ENCODE results near the gene UMPS. TPM values are rescaled to one million over a fixed set of nuclear protein-coding genes. Genes with fewer than 3 reads are reported as not detected.
A peak's percentile ranks its signal among the peaks of the same experiment; 100 is the strongest.

Gene UMPS
- total and polyA plus RNA-seq, 4 donors, result 5.3 to 16.6 (median 15.7) TPM

DNA sequence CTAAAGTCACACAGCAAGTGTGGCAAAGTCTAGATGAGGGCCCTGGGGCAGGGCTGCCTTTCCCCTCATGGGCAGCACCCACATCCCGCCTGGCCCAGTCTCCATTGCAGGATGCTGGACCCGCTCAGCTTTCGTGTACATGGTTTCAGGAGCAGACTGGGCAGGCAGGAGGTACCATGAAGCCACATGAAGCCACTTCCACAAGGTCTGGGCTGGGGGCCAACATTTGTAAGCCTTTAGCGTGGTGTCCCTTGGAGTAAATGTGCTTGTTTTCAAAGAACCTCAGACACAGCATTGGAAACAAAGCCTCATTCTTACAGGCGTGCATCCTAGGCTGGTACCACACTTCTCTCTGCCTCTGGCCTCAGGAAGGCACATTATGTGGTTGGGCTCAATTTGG, 34.5 kb downstream of the UMPS start:
- intact Hi-C loops (cut with DNase I), result no loop called here
- no peak overlapping the region for H3K27ac ChIP-seq (ENCODE audit: low read depth in 1 of 2, low read length in 2 of 2)

DNA sequence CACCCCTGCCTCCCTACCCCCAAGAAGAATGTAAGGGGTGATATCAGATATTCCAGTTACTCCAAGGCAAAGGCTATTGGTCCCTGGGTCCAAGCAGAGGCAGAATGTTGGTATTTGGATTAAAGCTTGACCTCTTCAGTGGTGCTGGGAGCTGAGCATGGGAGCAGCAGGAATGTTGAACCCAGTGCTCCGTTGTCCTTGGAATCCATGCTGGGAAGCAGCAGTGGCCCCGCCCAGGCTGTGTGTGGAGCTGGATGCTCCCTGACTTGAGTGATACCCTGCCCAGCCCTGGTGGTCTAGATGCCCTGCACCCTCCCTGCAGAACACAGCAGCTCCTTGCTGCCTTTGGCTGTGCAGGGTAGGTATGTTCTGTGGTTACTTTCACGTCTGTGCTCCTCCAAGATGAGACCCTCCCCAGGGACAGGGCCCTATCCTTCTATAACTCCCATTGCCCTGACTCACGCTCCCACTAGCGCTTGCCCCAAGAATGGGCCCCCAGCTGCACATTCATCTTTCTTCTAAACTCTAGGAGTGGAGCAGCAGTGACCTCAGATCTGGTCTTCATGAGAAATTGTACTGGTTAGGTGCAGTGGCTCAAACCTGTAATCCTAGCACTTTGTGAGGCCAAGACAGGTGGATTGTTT, 35.1 kb downstream of the UMPS start:
- no peak overlapping the region for H3K27ac ChIP-seq (ENCODE audit: low read depth in 1 of 2, low read length in 2 of 2)
- no peaks in the 10 kb centered on the region for H3K27me3 ChIP-seq (ENCODE audit: control insufficient read depth in 1 of 2, insufficient read depth in 2 of 2, low read length in 1 of 2)
- DNase-seq, result no peak
- intact Hi-C loops (cut with DNase I), result no loop called here
- peaks cover 8 to 13% of the 10 kb centered on the region in 2 donors for H3K36me3 ChIP-seq (ENCODE audit: control insufficient read depth in 1 of 2, insufficient read depth in 2 of 2, low read length in 1 of 2)
- no peak for ATAC-seq (ENCODE audit: low FRiP score)
- H3K9me3 ChIP-seq (ENCODE audit: control insufficient read depth, low read length), result no peaks in the 10 kb centered on the region
- H3K4me1 ChIP-seq (ENCODE audit: control insufficient read depth in 1 of 2, insufficient read depth in 2 of 2, low read length in 2 of 2), result no peaks in the 10 kb centered on the region
- no peak overlapping the region for H3K4me3 ChIP-seq (ENCODE audit: low read length in 2 of 2)
- 78 to 82% methylated on average over 5 of the region's 5 CpGs for WGBS, 2 donors

More for the DNA sequence above, 34.5 kb downstream of the UMPS start:
- DNase-seq, result peak in 1 of 2 donors; percentile 57
- H3K9me3 ChIP-seq (ENCODE audit: control insufficient read depth, low read length), result no peaks in the 10 kb centered on the region
- H3K4me1 ChIP-seq (ENCODE audit: control insufficient read depth in 1 of 2, insufficient read depth in 2 of 2, low read length in 2 of 2), result no peaks in the 10 kb centered on the region
- no peak for ATAC-seq (ENCODE audit: low FRiP score)
- H3K36me3 ChIP-seq (ENCODE audit: control insufficient read depth in 1 of 2, insufficient read depth in 2 of 2, low read length in 1 of 2), result peaks cover 8 to 13% of the 10 kb centered on the region in 2 donors
- no peaks in the 10 kb centered on the region for H3K27me3 ChIP-seq (ENCODE audit: control insufficient read depth in 1 of 2, insufficient read depth in 2 of 2, low read length in 1 of 2)
- WGBS, 2 donors, result 65 to 70% methylated on average over 5 of the region's 5 CpGs
- H3K4me3 ChIP-seq (ENCODE audit: low read length in 2 of 2), result no peak overlapping the region

DNA sequence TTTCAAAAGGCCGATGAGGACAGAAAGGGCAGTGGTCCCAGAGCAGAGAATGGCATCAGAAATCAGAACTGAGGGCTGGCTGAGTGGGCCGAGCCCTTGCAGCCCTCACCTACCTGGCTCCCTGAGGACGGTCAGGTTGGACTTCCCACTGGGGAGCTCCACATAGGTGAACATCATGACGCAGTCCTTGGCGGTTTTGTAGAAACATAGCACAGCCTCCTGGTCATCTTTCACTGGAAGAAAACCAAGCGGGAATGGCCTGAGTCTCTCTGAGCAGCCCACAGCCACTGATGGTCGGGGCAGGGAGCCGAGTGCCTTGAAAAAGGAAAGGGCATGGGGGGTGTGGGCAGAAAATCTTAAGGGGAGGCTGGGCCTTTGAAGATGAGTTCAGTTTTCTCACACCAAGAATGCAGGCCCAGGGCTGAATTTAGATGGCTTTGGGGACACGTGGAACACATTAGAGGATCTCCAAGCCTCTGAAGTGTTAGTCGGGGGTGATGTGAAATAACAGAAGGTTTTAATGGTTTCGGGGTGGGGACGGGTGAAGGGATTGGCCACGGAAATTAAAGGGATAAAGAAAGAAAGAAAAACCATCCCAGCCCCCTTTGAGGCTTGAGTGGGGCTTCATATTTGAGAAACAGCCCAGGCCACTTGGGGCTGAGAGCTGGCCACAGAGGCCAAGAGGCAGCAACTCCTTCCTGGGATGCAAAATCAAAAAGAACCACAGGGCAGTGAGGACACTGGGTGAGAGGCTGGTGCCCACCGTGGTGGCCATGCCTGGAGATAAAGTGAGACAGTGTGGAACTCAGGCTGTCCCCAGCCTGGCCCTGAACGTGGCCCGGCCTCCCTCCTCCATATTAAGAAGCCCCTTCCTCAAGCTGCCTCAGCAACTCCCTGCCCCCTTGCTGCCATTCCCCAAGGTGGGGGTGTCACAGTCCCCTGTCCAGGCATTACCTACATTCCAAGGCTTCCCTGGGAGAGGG, 36.2 kb downstream of the UMPS start:
- ATAC-seq (ENCODE audit: low FRiP score), result no peak
- Histone ChIP-seq H3K4me1 (ENCODE audit: control insufficient read depth in 1 of 2, insufficient read depth in 2 of 2, low read length in 2 of 2) (no peaks in the 10 kb centered on the region), H3K36me3 (ENCODE audit: control insufficient read depth in 1 of 2, insufficient read depth in 2 of 2, low read length in 1 of 2) (peaks cover 8 to 13% of the 10 kb centered on the region in 2 donors), H3K27ac (ENCODE audit: low read depth in 1 of 2, low read length in 2 of 2) (no peak overlapping the region), H3K4me3 (ENCODE audit: low read length in 2 of 2) (no peak overlapping the region), H3K9me3 (ENCODE audit: control insufficient read depth, low read length) (no peaks in the 10 kb centered on the region), H3K27me3 (ENCODE audit: control insufficient read depth in 1 of 2, insufficient read depth in 2 of 2, low read length in 1 of 2) (no peaks in the 10 kb centered on the region)
- WGBS, 2 donors, result 86 to 87% methylated on average over 15 to 16 of the region's 16 CpGs
- DNase-seq, result peak in 1 of 2 donors; percentile 50
- intact Hi-C loops (cut with DNase I), result no loop called here

DNA sequence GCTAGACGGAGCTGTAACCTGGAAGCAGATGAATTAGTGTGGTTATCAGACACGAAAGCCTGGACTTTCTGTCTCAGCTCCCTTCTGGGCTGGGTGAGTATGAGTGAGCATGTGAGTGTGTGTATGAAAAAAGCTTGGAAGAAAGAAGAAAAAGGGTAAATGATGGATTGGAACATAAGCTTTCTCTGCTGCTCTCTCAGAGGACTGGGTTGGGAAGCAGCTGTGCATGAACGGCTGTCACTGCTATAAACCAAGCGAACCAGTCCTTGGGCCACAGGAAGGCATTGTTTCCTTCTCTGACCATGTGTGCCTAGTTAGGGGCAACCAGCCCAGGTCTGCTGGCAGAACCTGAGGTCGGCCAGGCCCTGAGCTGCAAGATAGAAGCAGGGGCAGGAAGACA, 37.0 kb downstream of the UMPS start:
- no peak overlapping the region for H3K4me3 ChIP-seq (ENCODE audit: low read length in 2 of 2)
- intact Hi-C loops (cut with DNase I), result no loop called here
- no peaks in the 10 kb centered on the region for H3K27me3 ChIP-seq (ENCODE audit: control insufficient read depth in 1 of 2, insufficient read depth in 2 of 2, low read length in 1 of 2)
- no peaks in the 10 kb centered on the region for H3K4me1 ChIP-seq (ENCODE audit: control insufficient read depth in 1 of 2, insufficient read depth in 2 of 2, low read length in 2 of 2)
- DNase-seq (peak in 1 of 2 donors; percentile 39), ATAC-seq (ENCODE audit: low FRiP score) (no peak)
- H3K9me3 ChIP-seq (ENCODE audit: control insufficient read depth, low read length), result no peaks in the 10 kb centered on the region
- 80 to 84% methylated on average over 5 of the region's 5 CpGs for WGBS, 2 donors
- peaks cover 8 to 13% of the 10 kb centered on the region in 2 donors for H3K36me3 ChIP-seq (ENCODE audit: control insufficient read depth in 1 of 2, insufficient read depth in 2 of 2, low read length in 1 of 2)
- no peak overlapping the region for H3K27ac ChIP-seq (ENCODE audit: low read depth in 1 of 2, low read length in 2 of 2)

DNA sequence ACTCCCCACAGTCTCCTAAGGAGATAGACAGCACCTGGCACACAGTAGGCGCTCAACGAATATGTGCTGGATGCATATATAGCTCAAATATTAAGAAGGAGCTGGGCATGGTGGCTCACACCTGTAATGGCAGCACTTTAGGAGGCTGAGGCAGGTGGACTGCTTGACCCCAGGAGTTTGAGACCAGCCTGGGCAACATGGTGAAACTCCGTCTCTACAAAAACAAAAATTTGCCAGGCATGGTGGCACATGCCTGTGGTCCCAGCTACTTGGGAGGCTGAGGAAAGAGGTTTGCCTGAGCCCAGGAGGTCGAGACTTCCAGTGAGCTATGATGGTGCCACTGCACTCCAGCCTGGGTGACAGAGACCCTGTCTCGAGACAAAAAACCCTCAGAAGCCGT, 37.4 kb downstream of the UMPS start:
- Histone ChIP-seq H3K4me3 (ENCODE audit: low read length in 2 of 2) (no peak overlapping the region), H3K9me3 (ENCODE audit: control insufficient read depth, low read length) (no peaks in the 10 kb centered on the region), H3K36me3 (ENCODE audit: control insufficient read depth in 1 of 2, insufficient read depth in 2 of 2, low read length in 1 of 2) (peaks cover 8 to 13% of the 10 kb centered on the region in 2 donors), H3K27ac (ENCODE audit: low read depth in 1 of 2, low read length in 2 of 2) (no peak overlapping the region), H3K4me1 (ENCODE audit: control insufficient read depth in 1 of 2, insufficient read depth in 2 of 2, low read length in 2 of 2) (no peaks in the 10 kb centered on the region), H3K27me3 (ENCODE audit: control insufficient read depth in 1 of 2, insufficient read depth in 2 of 2, low read length in 1 of 2) (no peaks in the 10 kb centered on the region)
- intact Hi-C loops (cut with DNase I), result no loop called here
- DNase-seq (no peak), ATAC-seq (ENCODE audit: low FRiP score) (no peak)
- 90 to 91% methylated on average over 6 of the region's 6 CpGs for WGBS, 2 donors

DNA sequence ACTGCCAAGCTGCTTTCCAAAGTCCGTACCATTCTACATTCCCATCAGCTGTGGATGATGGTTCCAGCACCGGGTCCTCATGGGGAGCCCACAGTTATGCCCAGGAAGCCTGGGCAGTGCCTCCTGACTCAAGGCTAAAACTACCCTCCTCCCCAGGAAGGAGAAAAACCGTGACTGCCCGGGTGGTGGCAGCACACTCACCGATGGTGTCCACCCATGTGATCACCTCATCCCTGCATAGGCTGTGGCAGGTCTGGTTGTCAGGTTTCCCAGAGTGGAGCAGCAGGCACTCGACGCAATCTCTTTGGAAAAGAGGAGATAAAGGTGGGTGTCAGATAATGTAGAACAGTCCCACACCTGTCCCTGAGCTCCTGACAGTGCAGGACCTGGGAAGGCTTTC, 38.6 kb downstream of the UMPS start:
- no peaks in the 10 kb centered on the region for H3K4me1 ChIP-seq (ENCODE audit: control insufficient read depth in 1 of 2, insufficient read depth in 2 of 2, low read length in 2 of 2)
- H3K9me3 ChIP-seq (ENCODE audit: control insufficient read depth, low read length), result no peaks in the 10 kb centered on the region
- ATAC-seq (ENCODE audit: low FRiP score) (no peak), DNase-seq (peak; percentile 36 to 65)
- no peaks in the 10 kb centered on the region for H3K27me3 ChIP-seq (ENCODE audit: control insufficient read depth in 1 of 2, insufficient read depth in 2 of 2, low read length in 1 of 2)
- intact Hi-C loops (cut with DNase I), result no loop called here
- H3K36me3 ChIP-seq (ENCODE audit: control insufficient read depth in 1 of 2, insufficient read depth in 2 of 2, low read length in 1 of 2), result peaks cover 8 to 11% of the 10 kb centered on the region in 2 donors
- H3K4me3 ChIP-seq (ENCODE audit: low read length in 2 of 2), result no peak overlapping the region
- 76 to 84% methylated on average over 7 of the region's 7 CpGs for WGBS, 2 donors
- no peak overlapping the region for H3K27ac ChIP-seq (ENCODE audit: low read depth in 1 of 2, low read length in 2 of 2)

DNA sequence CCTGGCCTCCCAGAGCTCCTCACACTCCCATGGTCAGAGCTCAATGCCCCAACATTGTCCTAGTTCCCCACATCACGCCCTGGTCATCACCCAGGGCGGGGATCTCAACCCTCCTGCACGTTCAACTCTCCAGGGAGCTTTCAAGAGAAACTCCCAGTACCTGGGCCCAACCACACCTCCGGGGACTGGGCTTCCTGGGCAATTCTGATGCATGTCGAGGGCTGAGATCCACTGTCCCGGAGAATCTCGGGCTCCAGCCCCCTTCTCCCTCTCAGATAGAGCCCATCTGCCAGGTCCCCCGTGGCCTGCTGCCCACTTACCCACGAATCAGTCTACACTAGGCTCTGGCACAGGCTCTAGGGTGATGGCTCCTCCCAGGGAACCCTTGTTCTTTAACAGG, 39.2 kb downstream of the UMPS start:
- Histone ChIP-seq H3K4me1 (ENCODE audit: control insufficient read depth in 1 of 2, insufficient read depth in 2 of 2, low read length in 2 of 2) (no peaks in the 10 kb centered on the region), H3K27me3 (ENCODE audit: control insufficient read depth in 1 of 2, insufficient read depth in 2 of 2, low read length in 1 of 2) (no peaks in the 10 kb centered on the region), H3K27ac (ENCODE audit: low read depth in 1 of 2, low read length in 2 of 2) (no peak overlapping the region), H3K9me3 (ENCODE audit: control insufficient read depth, low read length) (no peaks in the 10 kb centered on the region), H3K36me3 (ENCODE audit: control insufficient read depth in 1 of 2, insufficient read depth in 2 of 2, low read length in 1 of 2) (peaks cover 7 to 8% of the 10 kb centered on the region in 2 donors), H3K4me3 (ENCODE audit: low read length in 2 of 2) (no peak overlapping the region)
- intact Hi-C loops (cut with DNase I), result no loop called here
- WGBS, 2 donors, result 89 to 92% methylated on average over 9 of the region's 9 CpGs
- ATAC-seq (ENCODE audit: low FRiP score) (no peak), DNase-seq (peak; percentile 37 to 73)

DNA sequence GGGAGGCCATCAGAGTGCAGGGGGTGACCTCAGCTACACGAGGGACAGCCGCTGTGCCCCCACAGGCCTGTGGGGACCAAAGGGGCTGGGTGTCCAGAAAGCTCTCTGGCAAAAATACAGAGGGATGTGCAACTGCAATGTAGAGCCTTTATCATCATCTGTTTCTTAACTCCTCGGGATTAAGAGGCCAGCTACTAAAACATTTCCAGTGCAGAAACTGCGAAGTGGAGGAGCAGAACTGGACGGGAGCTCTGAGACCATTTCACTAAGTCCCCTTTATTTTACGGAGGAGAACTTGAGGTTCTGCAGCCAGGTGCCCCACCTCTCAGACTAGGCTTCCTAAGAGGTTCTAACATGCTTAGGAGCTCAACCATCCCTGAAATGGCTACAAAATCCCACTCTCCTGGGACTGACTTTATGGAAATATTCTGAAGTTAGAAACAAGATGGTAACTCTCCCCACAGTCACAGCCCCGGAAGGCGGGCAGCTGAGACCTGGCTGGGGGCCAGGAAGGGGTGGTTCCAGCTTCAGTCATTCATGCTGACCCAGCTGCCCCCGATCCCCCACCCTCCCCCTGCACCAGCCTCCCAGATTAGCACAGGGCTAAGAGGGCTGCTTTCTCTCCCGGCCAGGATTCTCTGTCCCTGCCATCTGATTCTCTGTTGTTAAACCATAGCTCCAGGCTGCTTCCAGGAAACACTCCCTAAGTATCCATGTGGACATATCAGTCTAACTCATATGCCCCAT, 40.3 kb downstream of the UMPS start:
- 60 to 62% methylated on average over 10 of the region's 10 CpGs for WGBS, 2 donors
- Histone ChIP-seq H3K4me3 (ENCODE audit: low read length in 2 of 2) (no peak overlapping the region), H3K4me1 (ENCODE audit: control insufficient read depth in 1 of 2, insufficient read depth in 2 of 2, low read length in 2 of 2) (peaks cover 0 to 2% of the 10 kb centered on the region in 2 donors), H3K9me3 (ENCODE audit: control insufficient read depth, low read length) (no peaks in the 10 kb centered on the region), H3K27me3 (ENCODE audit: control insufficient read depth in 1 of 2, insufficient read depth in 2 of 2, low read length in 1 of 2) (no peaks in the 10 kb centered on the region), H3K36me3 (ENCODE audit: control insufficient read depth in 1 of 2, insufficient read depth in 2 of 2, low read length in 1 of 2) (peaks cover 3 to 7% of the 10 kb centered on the region in 2 donors), H3K27ac (ENCODE audit: low read depth in 1 of 2, low read length in 2 of 2) (no peak overlapping the region)
- DNase-seq (peak; percentile 81 to 88), ATAC-seq (ENCODE audit: low FRiP score) (no peak)
- intact Hi-C loops (cut with DNase I), result loop anchor here in 1 of 2 donors (5.0 kb wide), 1 partner anchor 72 kb away; no protein-coding TSS in a partner anchor
